AG09309 (cell line): ENCODE data around the gene ZCCHC24.

Experiments
- DNase-seq: peaks from one replicate; pipeline ENCODE4 v3.0.0-alpha.2; 2010; ENCODE audit warnings: low read depth
- H3K4me3 ChIP-seq: 2 replicates; pipeline ENCODE4 v1.5.1; 2011; ENCODE audit warnings: mild to moderate bottlenecking, low read depth, low read length, moderate library complexity; ENCODE audit not compliant: control insufficient read depth
- CTCF ChIP-seq: IDR thresholded peaks from 2 replicates; pipeline ENCODE4 v1.5.1; 2011; ENCODE audit warnings: mild to moderate bottlenecking, low read depth, low read length, inconsistent platforms; ENCODE audit not compliant: insufficient read depth, control insufficient read depth; ENCODE audit errors: missing control alignments

The ZCCHC24 gene

GRCh38 chr10:79384773-79385391, 60.5 kb downstream of the ZCCHC24 start:
- no peak for TF ChIP-seq CTCF
- no peak overlapping the region for H3K4me3 ChIP-seq
- DNase-seq = no peak

- no peak for TF ChIP-seq CTCF
- DNase-seq = no peak
- no peak overlapping the region for H3K4me3 ChIP-seq
Measured at GRCh38 chr10:79383974-79384606, 61.3 kb downstream of the ZCCHC24 start.

GRCh38 chr10:79382491-79382941, 62.9 kb downstream of the ZCCHC24 start:
- no peak overlapping the region for H3K4me3 ChIP-seq
- no peak for DNase-seq
- no peak for TF ChIP-seq CTCF

- peak; percentile 58 for DNase-seq
- TF ChIP-seq CTCF = no peak
Measured at GRCh38 chr10:79381804-79382221, 63.6 kb downstream of the ZCCHC24 start.

GRCh38 chr10:79380946-79381721, 64.3 kb downstream of the ZCCHC24 start:
- H3K4me3 ChIP-seq = no peak overlapping the region
- DNase-seq = no peak
- no peak for TF ChIP-seq CTCF

More at GRCh38 chr10:79381804-79382221, 63.6 kb downstream of the ZCCHC24 start:
- no peak overlapping the region for H3K4me3 ChIP-seq

GRCh38 chr10:79380125-79380945, 65.1 kb downstream of the ZCCHC24 start:
- DNase-seq = no peak
- H3K4me3 ChIP-seq = no peak overlapping the region
- no peak for TF ChIP-seq CTCF
